HG03565 (cell line): ENCODE results near the gene DHX8.

Source experiments
- ATAC-seq: cut with Tn5 transposase; IDR thresholded peaks from one replicate; pipeline ENCODE4 v1.9.1; 2021; ENCODE audit warnings: mild to moderate bottlenecking, moderate library complexity; ENCODE audit not compliant: unreplicated experiment

DHX8 gene

DNA sequence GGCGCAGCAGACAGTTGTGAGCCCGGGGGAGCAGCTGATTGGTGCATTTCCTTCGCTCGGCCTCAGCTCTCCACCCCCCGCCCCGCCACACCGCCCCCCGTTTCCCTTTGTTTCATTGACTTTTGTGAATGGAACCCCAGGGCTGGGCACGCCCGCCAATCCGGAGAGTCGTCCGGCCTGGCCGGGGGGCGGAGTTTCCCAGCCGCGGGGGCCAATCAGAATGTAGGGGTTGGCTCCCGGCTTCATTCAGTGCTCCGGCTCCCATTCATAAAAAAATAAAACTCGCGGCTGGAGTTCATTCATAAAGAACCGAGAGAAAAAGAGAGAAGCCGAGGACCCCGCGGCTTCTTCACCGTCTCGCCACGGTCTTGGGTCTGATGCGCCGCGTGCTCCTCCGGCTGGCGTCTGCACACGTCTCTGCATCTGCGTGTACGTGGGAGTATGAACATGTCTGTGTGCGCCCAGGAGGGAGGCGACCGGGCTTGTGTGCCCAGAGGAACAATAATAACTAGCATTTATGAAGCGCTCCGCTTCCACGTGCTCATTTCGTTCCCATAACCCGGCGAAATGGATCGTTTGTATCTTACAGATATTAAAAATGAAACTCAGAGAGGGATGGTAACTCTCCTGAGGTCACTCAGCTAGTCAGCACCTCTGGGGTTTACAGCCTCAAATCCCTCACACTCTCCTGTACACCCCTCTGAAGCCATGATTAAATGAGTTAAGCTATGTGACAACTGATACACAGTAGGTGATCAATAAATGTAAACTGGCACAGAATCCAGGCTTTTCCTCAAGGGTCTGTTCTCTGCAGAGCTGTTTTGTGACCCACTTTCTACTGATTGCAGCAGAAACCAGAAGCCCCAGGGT lies 62.8 kb downstream of the DHX8 start, which contains the start of gene ETV4:
Gene ETV4, minus strand, starts transcription at position 22 of the 870 bp plus-strand sequence. CDS start 723 bp downstream, outside the sequence.
- peak; percentile 53 for ATAC-seq

GRCh38 chr17:43547189-43547550 lies 63.4 kb downstream of the DHX8 start:
- ATAC-seq: no peak

DNA sequence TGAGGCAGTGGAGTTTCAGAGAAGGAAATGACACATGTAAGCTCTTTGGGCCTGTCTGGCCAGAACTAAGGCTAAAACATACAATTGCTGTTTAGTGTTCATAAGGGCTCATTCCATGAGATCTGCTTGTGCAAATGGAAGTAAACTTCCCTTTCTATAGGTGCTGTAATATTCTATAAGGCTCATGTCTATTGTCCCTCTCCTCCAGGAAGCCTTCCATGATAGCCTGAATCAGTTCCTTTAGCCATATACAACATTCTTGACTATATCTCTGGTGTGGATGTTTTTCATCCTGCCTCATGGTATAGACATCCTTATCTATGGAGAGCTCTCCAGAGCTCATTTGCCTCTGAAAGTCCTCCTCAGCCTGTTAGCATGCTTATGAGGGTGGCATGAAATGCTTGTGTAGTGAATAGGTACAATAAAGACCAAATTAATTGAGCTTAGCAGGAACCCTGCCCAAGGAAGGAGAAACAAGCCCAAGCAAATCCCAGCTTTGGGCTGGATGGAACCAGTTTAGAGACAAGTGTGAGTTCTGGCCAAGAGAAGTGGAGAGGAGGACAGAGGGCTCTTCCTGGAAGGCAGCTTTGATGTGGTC lies 64.0 kb downstream of the DHX8 start:
- ATAC-seq: no peak

GRCh38 chr17:43548689-43549379 lies 65.1 kb downstream of the DHX8 start:
- no peak for ATAC-seq

- ATAC-seq: no peak
Observed at GRCh38 chr17:43549496-43549895, 65.7 kb downstream of the DHX8 start.

DNA sequence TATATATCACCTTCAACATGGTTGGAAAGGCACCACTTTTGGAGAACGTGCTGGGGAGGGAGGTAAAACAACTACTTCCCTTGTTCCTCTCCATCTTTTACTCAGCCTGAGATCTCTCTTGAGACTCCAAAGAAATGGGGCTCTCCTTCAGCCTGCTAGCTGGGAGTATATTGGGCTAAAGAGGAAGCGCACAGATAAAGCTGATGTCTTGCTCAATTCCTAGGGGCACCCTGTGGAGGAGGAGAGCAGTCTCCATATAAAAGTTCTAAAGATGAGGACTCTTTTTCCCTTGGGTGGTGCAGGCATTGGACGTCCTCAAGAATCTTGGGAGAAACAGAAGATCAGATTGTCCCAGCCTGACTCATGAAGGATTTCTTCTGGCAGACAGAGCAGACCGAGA lies 67.0 kb downstream of the DHX8 start:
- ATAC-seq: no peak

DNA sequence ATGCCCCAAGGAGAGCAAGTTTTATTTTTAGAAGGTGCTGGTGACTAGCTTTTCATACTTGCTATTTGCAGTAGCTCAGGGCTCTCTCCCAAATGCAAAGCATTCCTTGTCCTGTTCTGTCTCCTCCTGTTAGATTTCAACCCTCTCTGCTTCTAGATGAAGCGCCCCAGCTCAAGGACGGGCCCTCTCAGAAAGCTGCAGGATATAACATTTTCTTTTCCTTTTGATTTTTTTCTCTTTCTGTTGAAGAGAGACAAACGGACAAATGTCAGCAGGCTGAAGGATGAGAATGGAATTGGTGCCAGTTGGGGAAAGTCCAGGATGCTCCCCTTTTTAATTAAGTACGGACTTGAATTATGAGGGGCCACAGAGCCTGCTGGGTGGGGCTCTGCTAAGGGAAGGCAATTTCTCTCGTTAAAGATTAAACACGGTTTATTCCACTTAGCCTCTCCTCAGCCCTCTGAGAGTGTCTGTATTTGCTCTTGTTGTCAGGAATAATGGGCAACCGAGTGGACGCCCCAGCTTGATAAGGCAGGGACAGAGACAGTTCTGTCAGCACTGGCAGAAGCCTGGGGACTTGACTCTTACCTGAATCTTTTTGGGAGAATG lies 68.6 kb downstream of the DHX8 start:
- no peak for ATAC-seq

GRCh38 chr17:43553573-43553972 lies 69.8 kb downstream of the DHX8 start:
- ATAC-seq: no peak

GRCh38 chr17:43554857-43555256 lies 71.1 kb downstream of the DHX8 start:
- ATAC-seq: no peak

- no peak for ATAC-seq
Observed at GRCh38 chr17:43556292-43556691, 72.5 kb downstream of the DHX8 start.

DNA sequence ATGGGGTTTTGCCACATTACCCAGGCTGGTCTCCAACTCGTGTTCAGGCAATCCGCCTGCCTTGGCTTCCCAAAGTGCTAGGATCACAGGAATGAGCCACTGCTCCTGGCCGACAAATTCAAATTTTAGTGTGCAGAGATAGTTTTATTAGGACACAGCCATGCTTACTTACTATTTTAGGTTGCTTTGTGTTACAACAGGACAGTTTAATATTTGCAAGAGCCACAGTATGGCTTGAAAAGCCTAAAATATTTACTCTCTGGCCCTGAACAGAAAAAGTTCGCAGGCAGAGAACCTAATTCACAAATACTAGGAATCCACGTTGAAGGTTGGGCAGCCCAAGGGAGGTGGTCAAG lies 75.0 kb downstream of the DHX8 start:
- no peak for ATAC-seq

GRCh38 chr17:43559161-43559816 lies 75.5 kb downstream of the DHX8 start:
- ATAC-seq: no peak

DNA sequence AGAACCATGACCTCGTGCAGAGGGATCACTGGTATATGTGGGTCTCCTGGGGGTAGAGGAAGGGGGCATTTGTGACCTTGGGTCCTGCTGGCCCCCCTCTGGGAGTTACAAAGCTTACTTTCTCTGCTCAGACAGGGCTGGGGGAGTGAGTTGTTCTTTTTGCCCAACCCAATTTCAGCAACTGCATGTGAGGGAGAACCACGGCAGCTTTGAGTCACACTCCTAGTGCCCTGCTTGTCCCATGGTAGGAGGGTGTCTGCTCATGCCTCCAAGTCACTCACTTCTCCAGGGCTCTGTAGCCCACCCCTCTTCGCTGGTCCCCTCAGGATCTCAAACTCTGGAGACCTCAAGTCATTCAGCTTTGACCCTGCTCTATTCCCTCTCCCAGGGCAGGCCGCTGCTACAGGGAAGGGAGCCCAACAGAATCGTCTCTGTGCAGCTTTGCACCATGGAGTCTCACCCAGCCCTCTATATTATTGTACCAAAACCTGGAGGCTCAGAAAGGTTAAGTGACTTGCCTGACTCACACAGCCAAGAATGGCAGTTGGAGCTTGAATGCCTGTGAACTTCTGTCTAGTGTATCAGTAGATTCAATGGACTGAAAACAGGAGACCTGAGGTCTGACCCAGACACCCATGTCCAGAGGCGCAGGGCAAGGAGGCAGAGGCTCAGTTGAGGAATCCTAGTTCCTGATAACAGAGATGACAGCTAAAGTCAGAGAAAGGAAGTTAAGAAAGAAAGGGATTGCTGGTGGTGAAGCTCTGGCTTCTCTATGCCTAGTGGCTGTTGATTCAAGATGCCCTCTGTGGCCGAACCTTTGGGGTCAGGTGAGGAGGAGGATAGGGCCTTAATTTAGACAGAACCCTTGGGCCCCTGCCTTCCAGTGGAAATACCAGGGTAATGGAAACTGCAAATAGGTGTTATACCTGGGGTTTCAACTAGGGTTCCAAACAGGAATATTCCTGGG lies 77.0 kb downstream of the DHX8 start:
- no peak for ATAC-seq

GRCh38 chr17:43562679-43563599 lies 79.2 kb downstream of the DHX8 start:
- ATAC-seq: no peak

DNA sequence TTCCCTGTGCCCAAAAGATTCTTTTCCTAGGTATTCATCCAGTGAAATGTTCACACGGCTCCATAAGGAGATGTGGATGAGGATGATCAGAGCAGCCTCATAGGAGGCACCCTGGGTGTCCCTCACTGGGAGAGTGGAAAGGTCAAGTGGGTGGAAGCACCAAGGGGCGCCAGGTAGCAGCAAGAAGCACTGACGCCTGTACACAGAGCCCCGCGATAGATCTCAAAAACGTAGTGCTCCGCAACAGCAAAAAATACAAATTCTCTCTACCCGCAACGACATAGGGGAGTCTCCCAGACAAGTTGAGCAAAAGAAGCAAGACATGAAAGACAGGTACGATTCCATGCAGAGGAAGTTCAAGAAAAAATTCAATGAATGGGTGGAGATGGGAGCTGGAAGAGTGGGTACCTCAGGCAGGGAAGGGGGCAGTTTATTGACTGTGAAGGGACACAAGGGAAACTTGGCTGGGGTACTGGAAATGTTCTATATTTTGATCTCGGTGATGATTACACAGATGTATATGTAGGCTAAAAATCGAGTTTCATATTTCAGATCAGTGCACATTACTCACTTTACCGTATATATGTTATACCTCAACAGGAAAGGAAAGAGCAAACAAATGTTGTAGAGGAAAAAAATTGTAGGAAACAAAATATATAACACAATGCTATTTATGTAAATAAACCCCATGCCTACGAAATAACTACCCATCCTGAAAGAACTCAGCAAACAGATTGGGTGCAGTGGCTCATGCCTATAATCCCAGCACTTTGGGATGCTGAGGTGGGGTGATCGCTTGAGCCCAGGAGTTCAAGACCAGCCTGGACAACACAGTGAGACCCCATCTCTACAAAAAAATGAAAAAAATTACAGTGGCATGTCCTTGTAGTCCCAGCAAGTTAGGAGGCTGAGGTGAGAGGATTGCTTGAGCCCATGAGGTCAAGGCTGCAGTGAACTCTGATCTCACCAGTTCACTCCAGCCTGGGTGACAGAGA lies 80.1 kb downstream of the DHX8 start:
- no peak for ATAC-seq

DNA sequence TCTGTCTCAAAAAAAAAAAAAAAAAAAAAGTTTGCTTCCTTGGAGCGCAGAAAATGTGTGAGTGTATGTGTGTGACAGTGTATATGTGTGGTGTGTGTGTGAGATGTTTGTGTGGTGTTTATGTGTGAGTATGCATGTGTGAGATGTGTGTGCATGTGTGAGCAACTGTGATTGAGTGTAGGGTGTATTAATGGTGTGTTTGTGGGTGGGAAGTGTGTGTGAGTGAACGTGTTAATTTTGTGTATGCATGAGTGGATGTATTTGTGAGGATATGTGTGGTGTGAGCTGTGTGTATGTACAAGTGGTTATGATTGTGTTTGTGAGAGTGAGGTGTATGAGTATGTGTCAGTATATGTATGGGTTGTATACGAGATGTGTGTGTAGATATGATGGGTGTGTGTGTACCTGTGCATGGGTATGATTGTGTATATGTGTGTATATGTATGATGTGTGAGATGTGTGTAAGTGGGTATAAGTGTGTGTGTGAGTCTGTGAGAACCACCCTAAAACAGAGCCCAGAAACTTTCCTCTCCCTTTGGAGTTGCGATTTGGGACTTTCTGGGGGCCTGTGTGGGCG lies 84.8 kb downstream of the DHX8 start:
- ATAC-seq: no peak

DNA sequence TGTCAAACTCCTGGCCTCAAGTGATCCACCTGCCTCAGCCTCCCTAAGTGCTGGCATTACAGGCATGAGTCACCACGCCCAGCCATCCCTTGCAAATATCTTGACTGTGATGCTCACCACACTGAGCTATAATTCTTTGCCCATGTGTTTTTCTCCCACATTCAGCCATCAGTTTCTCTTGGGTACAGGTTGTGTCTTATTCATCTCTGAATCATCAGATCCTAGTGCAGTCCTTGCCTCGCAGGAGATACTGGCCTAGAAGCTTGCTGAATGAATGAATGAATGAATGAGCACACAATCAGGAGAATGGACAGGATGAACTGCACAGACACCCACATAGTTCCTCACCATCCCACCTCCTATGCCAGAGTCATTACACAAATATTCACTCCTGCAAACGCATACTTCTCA lies 86.7 kb downstream of the DHX8 start:
- no peak for ATAC-seq
